Astrocyte (in vitro differentiated cells and primary cell): Measurements from ENCODE around the gene ERMARD. TPM values are rescaled to one million over a fixed set of nuclear protein-coding genes. Genes with fewer than 3 reads are reported as not detected.

ENCODE experiments used
- DNase-seq: peaks from one replicate; pipeline ENCODE4 v3.0.0-alpha.2; 2010; ENCODE audit warnings: low read depth
- FAIRE-seq: peaks from 2 replicates; lab custom pipeline; 2011; peaks lifted over from hg19 to GRCh38; lab: Jason Lieb, UNC
- H2AFZ ChIP-seq: 2 replicates; pipeline ENCODE4 v1.6.0; 2012; ENCODE audit warnings: low read depth, low read length, inconsistent platforms
- H3K27ac ChIP-seq: 2 replicates; pipeline ENCODE4 v1.5.1; 2011; ENCODE audit warnings: low read depth, low read length, inconsistent platforms
- H3K27me3 ChIP-seq: 2 replicates; pipeline ENCODE4 v1.6.0; 2011; ENCODE audit warnings: low read length, inconsistent platforms; ENCODE audit not compliant: insufficient read depth
- H3K36me3 ChIP-seq: 2 replicates; pipeline ENCODE4 v1.5.1; 2011; ENCODE audit warnings: low read length, inconsistent platforms; ENCODE audit not compliant: insufficient read depth
- H3K4me1 ChIP-seq: 2 replicates; pipeline ENCODE4 v1.5.1; 2011; ENCODE audit warnings: low read length, inconsistent platforms; ENCODE audit not compliant: insufficient read depth
- H3K4me2 ChIP-seq: 2 replicates; pipeline ENCODE4 v1.6.0; 2012; ENCODE audit warnings: low read length, inconsistent platforms
- H3K4me3 ChIP-seq: 2 replicates; pipeline ENCODE4 v1.5.1; 2011; ENCODE audit warnings: low read depth, mild to moderate bottlenecking, low read length, inconsistent platforms; ENCODE audit not compliant: insufficient read depth
- H3K79me2 ChIP-seq: 2 replicates; pipeline ENCODE4 v1.6.0; 2012; ENCODE audit warnings: mild to moderate bottlenecking, low read length, inconsistent platforms; ENCODE audit not compliant: insufficient read depth
- H3K9ac ChIP-seq: 2 replicates; pipeline ENCODE4 v1.6.0; 2012; ENCODE audit warnings: mild to moderate bottlenecking, low read length, inconsistent platforms
- H3K9me3 ChIP-seq: 2 replicates; pipeline ENCODE4 v1.5.1; 2012; ENCODE audit warnings: low read depth, mild to moderate bottlenecking, low read length, inconsistent platforms; ENCODE audit not compliant: insufficient read depth
- H4K20me1 ChIP-seq: 2 replicates; pipeline ENCODE4 v1.6.0; 2012; ENCODE audit warnings: low read length, inconsistent platforms; ENCODE audit not compliant: insufficient read depth
- H3K27ac Mint-ChIP-seq: one replicate; pipeline ENCODE4 v1.8.0; 2021; ENCODE audit warnings: mild to moderate bottlenecking, mixed read lengths; ENCODE audit not compliant: unreplicated experiment
- H3K27me3 Mint-ChIP-seq: one replicate; pipeline ENCODE4 v1.8.0; 2021; ENCODE audit warnings: low read depth, mixed read lengths; ENCODE audit not compliant: unreplicated experiment
- H3K36me3 Mint-ChIP-seq: one replicate; pipeline ENCODE4 v1.8.0; 2021; ENCODE audit warnings: low read depth, mixed read lengths; ENCODE audit not compliant: unreplicated experiment
- H3K4me1 Mint-ChIP-seq: one replicate; pipeline ENCODE4 v1.8.0; 2021; ENCODE audit warnings: low read depth, mixed read lengths; ENCODE audit not compliant: unreplicated experiment
- H3K4me3 Mint-ChIP-seq: one replicate; pipeline ENCODE4 v1.8.0; 2021; ENCODE audit warnings: mild to moderate bottlenecking, moderate library complexity, mixed read lengths; ENCODE audit not compliant: unreplicated experiment
- H3K9me3 Mint-ChIP-seq: one replicate; pipeline ENCODE4 v1.8.0; 2021; ENCODE audit warnings: mild to moderate bottlenecking, mixed read lengths; ENCODE audit not compliant: unreplicated experiment
- EZH2 ChIP-seq: IDR thresholded peaks from 2 replicates; pipeline ENCODE4 v1.6.1; 2012; ENCODE audit warnings: mild to moderate bottlenecking, low read length, inconsistent platforms; ENCODE audit not compliant: insufficient read depth
- total RNA-seq: library from RNA; stranded (reverse); gene quantifications from 2 replicates; pipeline ENCODE4 v1.2.1, GENCODE V29; 2021
- TF ChIP-seq, protein P1 (sequence below): IDR thresholded peaks from 2 replicates; pipeline ENCODE4 v1.5.1; 2011; ENCODE audit warnings: low read depth, mild to moderate bottlenecking, inconsistent platforms, low read length, moderate library complexity; ENCODE audit not compliant: insufficient read depth

Gene ERMARD
- total RNA-seq, 1 donor from 2014 or later = 13.1 TPM

DNA sequence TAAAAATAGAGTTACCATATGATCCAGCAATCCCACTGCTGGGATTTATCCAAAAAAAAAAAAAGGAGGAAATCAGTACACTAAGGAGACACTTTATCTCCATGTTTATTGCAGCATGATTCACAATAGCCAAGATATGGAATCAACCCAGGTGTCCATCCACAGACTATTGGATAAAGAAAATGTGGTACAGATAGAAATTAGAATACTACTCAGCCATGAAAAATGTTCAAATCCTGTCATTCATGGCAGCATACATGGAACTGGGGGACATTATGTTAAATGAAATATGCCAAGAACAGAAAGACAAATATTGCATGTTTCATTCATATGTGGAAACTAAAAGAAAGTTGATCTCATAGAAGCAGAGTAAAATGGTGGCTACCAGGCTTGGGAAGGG, 75.3 kb downstream of the ERMARD start:
- Histone ChIP-seq H4K20me1 (no peaks in the 10 kb centered on the region), H2AFZ (no peak overlapping the region), H3K4me2 (no peak overlapping the region), H3K9me3 (no peaks in the 10 kb centered on the region), H3K27ac (no peak overlapping the region), H3K36me3 (no peaks in the 10 kb centered on the region), H3K4me3 (no peak overlapping the region), H3K4me1 (no peaks in the 10 kb centered on the region), H3K27me3 (peaks cover 4% of the 10 kb centered on the region), H3K9ac (no peak overlapping the region), H3K79me2 (no peaks in the 10 kb centered on the region)
- Mint-ChIP-seq H3K4me3 (no peak overlapping the region), H3K27me3 (peaks cover 61% of the 10 kb centered on the region), H3K27ac (no peak overlapping the region), H3K9me3 (peaks cover 11% of the 10 kb centered on the region), H3K36me3 (no peaks in the 10 kb centered on the region), H3K4me1 (peaks cover 1% of the 10 kb centered on the region)
- FAIRE-seq (no peak), DNase-seq (no peak)
- TF ChIP-seq, protein P1, sequence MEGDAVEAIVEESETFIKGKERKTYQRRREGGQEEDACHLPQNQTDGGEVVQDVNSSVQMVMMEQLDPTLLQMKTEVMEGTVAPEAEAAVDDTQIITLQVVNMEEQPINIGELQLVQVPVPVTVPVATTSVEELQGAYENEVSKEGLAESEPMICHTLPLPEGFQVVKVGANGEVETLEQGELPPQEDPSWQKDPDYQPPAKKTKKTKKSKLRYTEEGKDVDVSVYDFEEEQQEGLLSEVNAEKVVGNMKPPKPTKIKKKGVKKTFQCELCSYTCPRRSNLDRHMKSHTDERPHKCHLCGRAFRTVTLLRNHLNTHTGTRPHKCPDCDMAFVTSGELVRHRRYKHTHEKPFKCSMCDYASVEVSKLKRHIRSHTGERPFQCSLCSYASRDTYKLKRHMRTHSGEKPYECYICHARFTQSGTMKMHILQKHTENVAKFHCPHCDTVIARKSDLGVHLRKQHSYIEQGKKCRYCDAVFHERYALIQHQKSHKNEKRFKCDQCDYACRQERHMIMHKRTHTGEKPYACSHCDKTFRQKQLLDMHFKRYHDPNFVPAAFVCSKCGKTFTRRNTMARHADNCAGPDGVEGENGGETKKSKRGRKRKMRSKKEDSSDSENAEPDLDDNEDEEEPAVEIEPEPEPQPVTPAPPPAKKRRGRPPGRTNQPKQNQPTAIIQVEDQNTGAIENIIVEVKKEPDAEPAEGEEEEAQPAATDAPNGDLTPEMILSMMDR = no peak
- no peak for TF ChIP-seq EZH2

DNA sequence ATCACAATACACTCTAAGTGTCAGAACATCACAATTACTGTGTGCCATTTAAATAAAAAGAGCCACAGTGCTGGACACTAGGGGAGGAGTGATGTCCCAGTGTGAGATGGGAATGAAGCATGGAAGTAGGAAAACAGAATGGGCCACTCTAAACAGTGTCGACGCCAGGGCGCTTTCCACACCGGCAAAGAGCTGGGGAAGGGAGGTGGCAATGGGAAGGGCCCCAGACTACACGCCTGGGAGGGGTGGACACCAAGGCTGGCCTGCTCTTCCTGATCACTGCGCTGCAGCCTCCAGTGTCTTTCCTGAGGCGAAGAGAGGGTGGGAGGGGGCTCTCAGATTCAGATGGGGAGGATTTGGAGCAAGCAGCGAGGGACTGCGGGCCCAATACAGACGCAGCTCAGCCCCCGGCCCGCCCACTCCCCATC, 75.9 kb downstream of the ERMARD start:
- no peak overlapping the region for H3K27ac Mint-ChIP-seq
- Histone ChIP-seq H3K4me1 (no peaks in the 10 kb centered on the region), H3K36me3 (no peaks in the 10 kb centered on the region), H3K9me3 (no peaks in the 10 kb centered on the region), H3K27me3 (peaks cover 4% of the 10 kb centered on the region), H3K79me2 (no peaks in the 10 kb centered on the region), H3K27ac (no peak overlapping the region), H3K4me3 (no peak overlapping the region), H2AFZ (no peak overlapping the region), H4K20me1 (no peaks in the 10 kb centered on the region), H3K4me2 (no peak overlapping the region), H3K9ac (no peak overlapping the region)
- peaks cover 63% of the 10 kb centered on the region for H3K27me3 Mint-ChIP-seq
- H3K36me3 Mint-ChIP-seq = no peaks in the 10 kb centered on the region
- peaks cover 5% of the 10 kb centered on the region for H3K4me1 Mint-ChIP-seq
- H3K4me3 Mint-ChIP-seq = no peak overlapping the region
- peaks cover 9% of the 10 kb centered on the region for H3K9me3 Mint-ChIP-seq
- TF ChIP-seq, protein P1 = no peak
- TF ChIP-seq EZH2 = no peak
- FAIRE-seq (no peak), DNase-seq (no peak)

DNA sequence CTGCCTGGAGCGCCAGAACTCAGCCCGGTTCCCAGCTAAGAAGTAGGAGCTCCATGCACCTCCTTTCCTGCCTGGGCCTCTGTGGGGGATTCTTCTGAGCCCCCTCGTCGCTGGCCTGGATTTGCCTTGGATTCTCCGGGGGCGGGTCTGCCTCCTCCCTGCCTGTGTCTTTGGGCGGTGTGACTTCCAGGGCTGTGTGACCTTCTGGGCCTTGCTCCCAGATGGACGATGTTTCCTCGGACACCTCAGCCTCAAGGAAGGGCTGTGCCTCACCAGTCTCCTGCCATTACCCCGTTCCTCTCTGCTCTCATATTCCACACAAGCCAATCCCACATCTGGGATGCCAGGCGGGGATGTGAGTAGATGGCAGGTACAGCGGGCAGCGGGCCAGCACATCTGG, 76.8 kb downstream of the ERMARD start:
- Histone ChIP-seq H3K9ac (no peak overlapping the region), H3K4me2 (no peak overlapping the region), H3K9me3 (no peaks in the 10 kb centered on the region), H3K36me3 (no peaks in the 10 kb centered on the region), H3K79me2 (no peaks in the 10 kb centered on the region), H4K20me1 (no peaks in the 10 kb centered on the region), H3K27ac (no peak overlapping the region), H2AFZ (no peak overlapping the region), H3K27me3 (peaks cover 4% of the 10 kb centered on the region), H3K4me3 (no peak overlapping the region), H3K4me1 (no peaks in the 10 kb centered on the region)
- Mint-ChIP-seq H3K36me3 (no peaks in the 10 kb centered on the region), H3K9me3 (peaks cover 9% of the 10 kb centered on the region), H3K4me1 (peaks cover 9% of the 10 kb centered on the region), H3K4me3 (no peak overlapping the region), H3K27ac (no peak overlapping the region), H3K27me3 (peaks cover 63% of the 10 kb centered on the region)
- FAIRE-seq (no peak), DNase-seq (no peak)
- TF ChIP-seq EZH2 = no peak
- TF ChIP-seq, protein P1 = no peak
